Chondrocyte (in vitro differentiated cells): ENCODE results near the gene HNF4A. TPM values are rescaled to one million over a fixed set of nuclear protein-coding genes. Genes with fewer than 3 reads are reported as not detected.

Source experiments
- DNase-seq: peaks from one replicate; pipeline ENCODE4 v3.0.0; 2021; ENCODE audit warnings: mixed read lengths, low spot score
- H3K27ac Mint-ChIP-seq: one replicate; pipeline ENCODE4 v1.8.0; 2021; ENCODE audit warnings: mild to moderate bottlenecking, moderate library complexity, mixed read lengths; ENCODE audit not compliant: unreplicated experiment
- H3K27me3 Mint-ChIP-seq: 2 replicates; pipeline ENCODE4 v1.8.0; 2021; ENCODE audit warnings: low read depth, mixed read lengths
- H3K36me3 Mint-ChIP-seq: 2 replicates; pipeline ENCODE4 v1.8.0; 2021; ENCODE audit warnings: low read depth, mixed read lengths
- H3K4me1 Mint-ChIP-seq: 2 replicates; pipeline ENCODE4 v1.8.0; 2021; ENCODE audit warnings: low read depth, mild to moderate bottlenecking, mixed read lengths
- H3K4me3 Mint-ChIP-seq: one replicate; pipeline ENCODE4 v1.8.0; 2021; ENCODE audit warnings: mild to moderate bottlenecking, moderate library complexity, mixed read lengths; ENCODE audit not compliant: unreplicated experiment
- H3K9me3 Mint-ChIP-seq: 2 replicates; pipeline ENCODE4 v1.8.0; 2021; ENCODE audit warnings: low read depth, mixed read lengths
- total RNA-seq: library from RNA; stranded (reverse); gene quantifications from 3 replicates; pipeline ENCODE4 v1.2.1, GENCODE V29; 2021
- TF ChIP-seq, protein P1 (sequence below): fragments of 200-600 bp; sonication (generic); IDR thresholded peaks from 2 replicates; pipeline ENCODE4 v1.5.0; 2021; ENCODE audit warnings: antibody characterized with exemption, mild to moderate bottlenecking, moderate library complexity

Gene HNF4A
- total RNA-seq, 1 donor from 2014 or later: not detected

DNA sequence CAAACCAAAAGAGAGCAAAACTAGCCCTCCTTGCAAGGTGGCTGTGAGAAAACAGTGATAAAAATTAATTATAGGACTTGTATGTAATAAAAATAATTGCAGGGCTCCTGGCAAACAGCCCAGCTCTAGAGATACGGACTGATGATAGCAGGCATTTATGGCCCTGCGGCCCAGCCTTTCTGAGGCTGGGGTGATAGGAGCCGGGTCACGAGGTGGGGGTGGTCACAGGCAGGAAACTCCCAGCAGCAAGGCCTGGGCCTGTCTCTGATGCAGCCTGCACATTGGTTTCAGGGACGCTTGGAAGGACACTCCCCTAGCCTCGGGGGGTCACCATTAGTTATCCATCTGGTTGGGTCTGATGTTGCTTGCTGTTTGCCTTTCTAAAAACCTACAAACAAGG, 101.5 kb downstream of the HNF4A start:
- Mint-ChIP-seq H3K27me3 (peaks cover 2% of the 10 kb centered on the region), H3K9me3 (no peaks in the 10 kb centered on the region), H3K4me3 (no peak overlapping the region), H3K4me1 (no peaks in the 10 kb centered on the region), H3K36me3 (no peaks in the 10 kb centered on the region), H3K27ac (no peak overlapping the region)
- peak; percentile 41 for DNase-seq
- TF ChIP-seq, protein P1, sequence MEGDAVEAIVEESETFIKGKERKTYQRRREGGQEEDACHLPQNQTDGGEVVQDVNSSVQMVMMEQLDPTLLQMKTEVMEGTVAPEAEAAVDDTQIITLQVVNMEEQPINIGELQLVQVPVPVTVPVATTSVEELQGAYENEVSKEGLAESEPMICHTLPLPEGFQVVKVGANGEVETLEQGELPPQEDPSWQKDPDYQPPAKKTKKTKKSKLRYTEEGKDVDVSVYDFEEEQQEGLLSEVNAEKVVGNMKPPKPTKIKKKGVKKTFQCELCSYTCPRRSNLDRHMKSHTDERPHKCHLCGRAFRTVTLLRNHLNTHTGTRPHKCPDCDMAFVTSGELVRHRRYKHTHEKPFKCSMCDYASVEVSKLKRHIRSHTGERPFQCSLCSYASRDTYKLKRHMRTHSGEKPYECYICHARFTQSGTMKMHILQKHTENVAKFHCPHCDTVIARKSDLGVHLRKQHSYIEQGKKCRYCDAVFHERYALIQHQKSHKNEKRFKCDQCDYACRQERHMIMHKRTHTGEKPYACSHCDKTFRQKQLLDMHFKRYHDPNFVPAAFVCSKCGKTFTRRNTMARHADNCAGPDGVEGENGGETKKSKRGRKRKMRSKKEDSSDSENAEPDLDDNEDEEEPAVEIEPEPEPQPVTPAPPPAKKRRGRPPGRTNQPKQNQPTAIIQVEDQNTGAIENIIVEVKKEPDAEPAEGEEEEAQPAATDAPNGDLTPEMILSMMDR: no peak

DNA sequence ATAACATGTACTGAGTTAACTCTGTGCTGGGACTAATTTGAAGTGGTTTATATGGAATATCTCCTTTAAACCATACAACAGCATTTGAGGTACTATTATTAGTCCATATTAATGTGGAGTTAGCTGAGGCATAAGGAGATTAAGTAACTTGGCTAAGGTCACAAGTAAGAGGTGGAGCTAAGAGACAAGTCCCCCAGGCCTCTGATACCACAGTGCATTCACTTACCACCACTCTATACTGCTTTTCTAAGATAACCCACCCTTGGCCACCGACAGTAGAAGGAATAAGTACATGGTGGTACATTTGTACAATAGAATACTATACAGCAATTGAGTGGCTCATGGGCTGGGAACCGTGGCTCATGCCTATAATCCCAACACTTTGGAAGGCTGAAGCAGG, 103.8 kb downstream of the HNF4A start:
- no peaks in the 10 kb centered on the region for H3K9me3 Mint-ChIP-seq
- DNase-seq: no peak
- H3K4me1 Mint-ChIP-seq: no peaks in the 10 kb centered on the region
- no peak overlapping the region for H3K4me3 Mint-ChIP-seq
- no peak overlapping the region for H3K27ac Mint-ChIP-seq
- peaks cover 2% of the 10 kb centered on the region for H3K27me3 Mint-ChIP-seq
- TF ChIP-seq, protein P1: no peak
- H3K36me3 Mint-ChIP-seq: no peaks in the 10 kb centered on the region

DNA sequence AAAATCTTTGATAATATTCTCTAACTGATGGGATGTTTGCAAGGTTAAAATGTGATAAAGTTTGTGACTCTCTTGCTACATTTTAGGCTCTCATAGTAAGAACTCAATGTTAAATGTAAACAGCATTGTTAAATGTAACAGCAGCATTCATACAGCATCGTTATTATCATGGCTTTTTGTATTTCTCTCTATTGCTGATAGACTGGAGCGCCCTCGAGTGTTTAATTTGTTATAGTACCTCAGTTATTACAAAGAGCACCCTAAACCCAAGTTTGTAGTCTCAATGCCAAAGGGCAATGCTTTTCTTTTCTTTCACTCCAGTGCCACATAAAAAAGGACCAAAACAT, 105.3 kb downstream of the HNF4A start:
- no peak overlapping the region for H3K27ac Mint-ChIP-seq
- no peaks in the 10 kb centered on the region for H3K27me3 Mint-ChIP-seq
- no peak for DNase-seq
- TF ChIP-seq, protein P1: peak; percentile 73
- H3K9me3 Mint-ChIP-seq: no peaks in the 10 kb centered on the region
- H3K36me3 Mint-ChIP-seq: no peaks in the 10 kb centered on the region
- no peak overlapping the region for H3K4me3 Mint-ChIP-seq
- H3K4me1 Mint-ChIP-seq: no peaks in the 10 kb centered on the region

DNA sequence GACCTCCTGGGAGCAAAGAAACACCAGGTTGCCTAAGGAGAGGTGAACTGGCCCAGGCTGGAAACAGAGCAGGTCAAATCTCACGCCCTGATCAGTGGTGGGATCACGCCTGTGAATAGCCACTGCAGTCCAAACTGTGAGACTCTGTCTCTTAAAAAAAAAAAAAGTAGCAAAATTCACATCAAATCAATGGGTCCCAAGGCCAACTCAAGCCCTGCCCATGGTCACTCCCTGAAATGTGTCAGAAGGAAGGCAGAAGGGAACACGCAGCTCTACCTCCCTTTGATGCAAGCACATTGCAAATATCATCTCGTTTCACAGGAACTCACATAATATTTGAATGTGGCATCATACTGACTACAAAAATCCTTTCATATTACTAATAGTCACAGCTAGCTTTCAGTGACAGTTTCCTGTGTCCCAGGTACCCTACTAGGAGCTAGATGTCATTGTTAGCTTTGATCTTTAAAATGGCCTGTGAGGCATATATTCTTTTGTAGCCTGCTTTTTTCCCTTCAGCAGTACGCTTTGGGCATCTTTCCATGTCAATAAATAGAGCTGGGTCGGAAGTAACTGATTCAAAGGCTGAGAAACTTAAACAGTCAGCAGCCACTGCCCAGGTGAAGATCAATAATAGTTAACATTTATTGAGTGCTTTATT, 105.8 kb downstream of the HNF4A start:
- H3K4me3 Mint-ChIP-seq: no peak overlapping the region
- H3K27ac Mint-ChIP-seq: no peak overlapping the region
- no peaks in the 10 kb centered on the region for H3K9me3 Mint-ChIP-seq
- DNase-seq: peak; percentile 11
- TF ChIP-seq, protein P1: peak; percentile 17
- H3K4me1 Mint-ChIP-seq: no peaks in the 10 kb centered on the region
- no peaks in the 10 kb centered on the region for H3K36me3 Mint-ChIP-seq
- H3K27me3 Mint-ChIP-seq: no peaks in the 10 kb centered on the region

DNA sequence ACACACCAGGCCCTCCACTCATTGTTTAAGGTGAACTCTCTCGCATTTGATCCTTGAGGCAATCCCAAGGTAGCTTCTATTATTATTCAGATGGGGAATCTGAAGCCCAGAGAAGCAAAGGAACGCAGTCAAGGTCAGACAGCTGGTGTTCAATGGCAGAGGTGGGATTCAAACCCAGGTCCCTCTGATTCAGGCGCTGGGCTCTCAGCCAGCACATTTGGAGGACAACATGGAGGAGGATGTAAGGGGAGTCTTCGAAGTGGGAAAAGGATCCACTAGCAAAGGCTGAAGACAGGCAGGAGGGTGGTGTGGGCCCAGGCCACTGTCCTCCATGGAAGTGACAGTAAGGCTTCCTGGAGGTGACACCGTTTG, 106.3 kb downstream of the HNF4A start:
- no peak overlapping the region for H3K27ac Mint-ChIP-seq
- H3K27me3 Mint-ChIP-seq: no peaks in the 10 kb centered on the region
- peaks cover 3% of the 10 kb centered on the region for H3K4me1 Mint-ChIP-seq
- DNase-seq: peak; percentile 10
- TF ChIP-seq, protein P1: no peak
- no peaks in the 10 kb centered on the region for H3K9me3 Mint-ChIP-seq
- no peaks in the 10 kb centered on the region for H3K36me3 Mint-ChIP-seq
- H3K4me3 Mint-ChIP-seq: no peak overlapping the region
